Neural cell (in vitro differentiated cells): Measurements from ENCODE around the gene UFD1. TPM values are rescaled to one million over a fixed set of nuclear protein-coding genes. Genes with fewer than 3 reads are reported as not detected.

Experiments used
- H2AFZ ChIP-seq: fragments of 200-600, 300-800 bp; sonication (generic), shearing (Covaris generic); 2 replicates; pipeline ENCODE4 v1.6.0; 2014; ENCODE audit warnings: low read depth, mild to moderate bottlenecking, antibody characterized with exemption, low read length, moderate library complexity
- H3F3A ChIP-seq: fragments of 200-600 bp; shearing (Covaris generic); 2 replicates; pipeline ENCODE4 v1.6.1; 2016; ENCODE audit warnings: mild to moderate bottlenecking, moderate library complexity, mixed read lengths, antibody characterized with exemption, low read length; ENCODE audit not compliant: insufficient read depth, poor library complexity, severe bottlenecking
- H3K27ac ChIP-seq: fragments of 200-600, 300-800 bp; sonication (generic), shearing (Covaris generic); 2 replicates; pipeline ENCODE4 v1.5.1; 2014; ENCODE audit warnings: mild to moderate bottlenecking, low read length, moderate library complexity
- H3K27me3 ChIP-seq: fragments of 300-800, 200-600 bp; sonication (generic), shearing (Covaris generic); 2 replicates; pipeline ENCODE4 v1.6.0; 2014; ENCODE audit warnings: mild to moderate bottlenecking, low read depth, low read length, moderate library complexity; ENCODE audit not compliant: insufficient read depth
- H3K36me3 ChIP-seq: fragments of 300-800, 200-600 bp; sonication (generic), shearing (Covaris generic); 2 replicates; pipeline ENCODE4 v1.5.1; 2014; ENCODE audit warnings: mild to moderate bottlenecking, antibody characterized with exemption, low read length, moderate library complexity; ENCODE audit not compliant: insufficient read depth
- H3K4me2 ChIP-seq: fragments of 300-800, 200-600 bp; sonication (generic), shearing (Covaris generic); 2 replicates; pipeline ENCODE4 v1.6.0; 2014; ENCODE audit warnings: mild to moderate bottlenecking, low read length
- H3K4me3 ChIP-seq: fragments of 300-800, 200-600 bp; sonication (generic), shearing (Covaris generic); 2 replicates; pipeline ENCODE4 v1.5.1; 2014; ENCODE audit warnings: mild to moderate bottlenecking, low read length, moderate library complexity
- H3K79me2 ChIP-seq: fragments of 200-600 bp; shearing (Covaris generic); replicated peaks from 2 replicates; pipeline ENCODE4 v1.6.0; 2014; ENCODE audit warnings: mild to moderate bottlenecking, low read length, moderate library complexity; ENCODE audit not compliant: insufficient read depth
- H3K9ac ChIP-seq: fragments of 300-800, 200-600 bp; sonication (generic), shearing (Covaris generic); 2 replicates; pipeline ENCODE4 v1.6.1; 2016; ENCODE audit warnings: mild to moderate bottlenecking, low read length, mixed read lengths
- H3K9me2 ChIP-seq: fragments of 200-600 bp; shearing (Covaris generic); 2 replicates; pipeline ENCODE4 v1.6.1; 2016; ENCODE audit warnings: mild to moderate bottlenecking, low read length, mixed read lengths; ENCODE audit not compliant: insufficient read depth
- H3K9me3 ChIP-seq: fragments of 200-600, 300-800 bp; sonication (generic), shearing (Covaris generic); 2 replicates; pipeline ENCODE4 v1.6.1; 2016; ENCODE audit warnings: mild to moderate bottlenecking, mixed run types, low read length, moderate library complexity, mixed read lengths
- H4K20me1 ChIP-seq: fragments of 200-600 bp; shearing (Covaris generic); 2 replicates; pipeline ENCODE4 v1.6.1; 2016; ENCODE audit warnings: mild to moderate bottlenecking, mixed run types; ENCODE audit not compliant: insufficient read depth
- CTCF ChIP-seq: fragments of 450-650 bp; IDR thresholded peaks from 2 replicates; pipeline ENCODE4 v1.5.1; 2014; ENCODE audit warnings: antibody characterized with exemption, mild to moderate bottlenecking, moderate library complexity; ENCODE audit not compliant: poor library complexity, severe bottlenecking
- EP300 ChIP-seq: fragments of 450-650 bp; conservative IDR thresholded peaks from 2 replicates; pipeline ENCODE4 v1.6.1; 2014; ENCODE audit warnings: antibody characterized with exemption, mild to moderate bottlenecking, moderate library complexity; ENCODE audit not compliant: poor library complexity, severe bottlenecking
- EZH2 ChIP-seq: fragments of 200-600, 300-800 bp; shearing (Covaris generic), sonication (generic); IDR thresholded peaks from 2 replicates; pipeline ENCODE4 v1.6.1; 2014; ENCODE audit warnings: antibody characterized with exemption, low read length, borderline replicate concordance, mild to moderate bottlenecking; ENCODE audit not compliant: insufficient read depth, poor library complexity, severe bottlenecking
- MXI1 ChIP-seq: fragments of 450-650 bp; conservative IDR thresholded peaks from 2 replicates; pipeline ENCODE4 v1.6.1; 2014; ENCODE audit warnings: antibody characterized with exemption, mild to moderate bottlenecking; ENCODE audit not compliant: poor library complexity, severe bottlenecking
- POLR2AphosphoS5 ChIP-seq: IDR thresholded peaks from 2 replicates; pipeline ENCODE4 v1.6.1; 2012
- RAD21 ChIP-seq: fragments of 450-650 bp; conservative IDR thresholded peaks from 2 replicates; pipeline ENCODE4 v1.6.1; 2014; ENCODE audit warnings: antibody characterized with exemption, mild to moderate bottlenecking, moderate library complexity
- REST ChIP-seq: IDR thresholded peaks from 2 replicates; pipeline ENCODE4 v1.6.1; 2012; ENCODE audit warnings: borderline replicate concordance
- SMC3 ChIP-seq: fragments of 450-650 bp; conservative IDR thresholded peaks from 2 replicates; pipeline ENCODE4 v1.6.1; 2014; ENCODE audit warnings: antibody characterized with exemption, mild to moderate bottlenecking, moderate library complexity; ENCODE audit not compliant: poor library complexity
- TAF1 ChIP-seq: IDR thresholded peaks from 2 replicates; pipeline ENCODE4 v1.6.1; 2012; ENCODE audit warnings: low read depth
- polyA plus RNA-seq: library from polyadenylated mRNA; depleted of rRNA; stranded (reverse); fragments of >200 nt; gene quantifications from 2 replicates; pipeline ENCODE4 v1.2.3, GENCODE V29; 2014

Gene UFD1
- polyA plus RNA-seq, 1 donor from 2014 or later: 56.9 TPM

- TF ChIP-seq MXI1 (no peak), SMC3 (no peak), EZH2 (no peak), REST (no peak), EP300 (no peak), CTCF (no peak), TAF1 (no peak)
- Histone ChIP-seq H2AFZ (no peak overlapping the region), H3K27ac (no peak overlapping the region), H3K36me3 (peaks cover 9% of the 10 kb centered on the region), H3K9me3 (no peaks in the 10 kb centered on the region), H3K4me3 (no peak overlapping the region), H4K20me1 (no peaks in the 10 kb centered on the region), H3K27me3 (no peaks in the 10 kb centered on the region), H3K79me2 (no peaks in the 10 kb centered on the region), H3F3A (no peaks in the 10 kb centered on the region), H3K9ac (no peak overlapping the region), H3K9me2 (no peaks in the 10 kb centered on the region), H3K4me2 (no peak overlapping the region)
Observed at GRCh38 chr22:19455033-19455432, 24.0 kb downstream of the UFD1 start.

- no peaks in the 10 kb centered on the region for H3K79me2 ChIP-seq
- H3K9me3 ChIP-seq: no peaks in the 10 kb centered on the region
- no peaks in the 10 kb centered on the region for H4K20me1 ChIP-seq
- H3K27ac ChIP-seq: no peak overlapping the region
- no peak overlapping the region for H2AFZ ChIP-seq
- TF ChIP-seq RAD21 (no peak), REST (no peak), EZH2 (no peak), SMC3 (no peak), EP300 (no peak), TAF1 (no peak), POLR2AphosphoS5 (no peak), CTCF (no peak), MXI1 (no peak)
- no peaks in the 10 kb centered on the region for H3K9me2 ChIP-seq
- H3K4me3 ChIP-seq: no peak overlapping the region
- no peak overlapping the region for H3K9ac ChIP-seq
- H3K4me2 ChIP-seq: no peak overlapping the region
- no peaks in the 10 kb centered on the region for H3K27me3 ChIP-seq
- H3K36me3 ChIP-seq: peaks cover 9% of the 10 kb centered on the region
- no peaks in the 10 kb centered on the region for H3F3A ChIP-seq
Observed at GRCh38 chr22:19454156-19454555, 24.8 kb downstream of the UFD1 start.
